GM19328 (cell line): ENCODE measurements around the gene SAMD5.

Source experiments
- ATAC-seq: cut with Tn5 transposase; IDR thresholded peaks from one replicate; pipeline ENCODE4 v1.9.1; 2021; ENCODE audit warnings: mild to moderate bottlenecking, moderate library complexity; ENCODE audit not compliant: unreplicated experiment

The SAMD5 gene

DNA sequence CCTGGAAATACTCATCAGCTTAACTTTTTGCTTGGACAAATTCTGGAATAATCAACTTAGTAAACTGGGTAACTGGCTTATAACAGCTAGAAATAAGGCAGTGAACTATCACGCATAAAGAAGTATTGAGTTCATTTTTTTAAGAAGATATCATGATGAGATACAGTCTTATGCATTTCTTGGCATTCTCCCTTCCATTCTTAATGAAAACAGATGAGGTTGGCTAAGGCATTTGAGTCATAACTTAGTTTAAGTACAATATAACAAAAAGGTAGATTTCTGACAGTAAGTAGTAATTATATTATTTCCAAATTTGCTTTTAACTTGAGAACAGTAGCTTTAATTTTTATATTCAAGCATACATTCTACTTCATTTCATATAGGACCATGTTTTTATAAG, 56.1 kb downstream of the SAMD5 start:
- no peak for ATAC-seq

- no peak for ATAC-seq
These were observed 57.9 kb downstream of the SAMD5 start for GRCh38 chr6:147566244-147566898.

- no peak for ATAC-seq
These were observed 58.8 kb downstream of the SAMD5 start for GRCh38 chr6:147567141-147567805.

DNA sequence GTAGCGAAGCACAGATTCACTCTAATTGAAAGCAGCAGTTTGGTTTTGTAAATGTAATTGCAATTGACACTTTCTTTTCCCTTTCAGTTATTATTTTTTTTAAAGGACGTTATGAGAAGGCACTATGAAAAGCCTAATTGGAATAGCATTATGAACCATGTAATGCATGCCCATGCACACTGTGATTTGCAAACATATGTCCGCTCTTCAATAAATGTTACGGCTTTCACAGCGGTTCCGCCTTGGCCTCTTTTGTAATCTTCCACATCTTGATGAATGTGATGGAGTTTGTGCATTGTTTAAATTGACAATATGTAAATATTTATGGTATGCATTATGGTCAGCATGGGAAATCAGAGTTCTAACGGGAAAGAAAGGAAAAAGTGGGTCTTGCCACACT, 61.3 kb downstream of the SAMD5 start:
- ATAC-seq = no peak

DNA sequence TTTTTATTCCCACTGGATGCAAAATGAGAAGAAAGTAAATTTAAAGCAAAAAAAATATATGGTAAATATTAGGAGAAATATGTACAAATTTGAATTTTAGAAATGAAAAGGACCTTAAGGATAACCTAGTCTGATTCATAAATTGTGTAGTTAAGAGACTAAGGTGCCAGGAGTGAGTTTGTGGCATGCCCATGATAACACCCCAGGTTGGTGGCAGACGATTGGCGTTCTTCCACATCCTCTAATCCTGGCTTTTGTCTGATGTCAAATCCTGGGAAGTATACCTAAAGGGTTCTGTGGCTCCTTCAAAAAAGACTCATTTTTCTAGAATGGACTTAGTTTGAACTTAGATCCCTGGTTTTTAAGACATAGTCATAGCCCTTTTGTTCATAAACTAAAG, 62.2 kb downstream of the SAMD5 start:
- no peak for ATAC-seq

- ATAC-seq = no peak
These were observed 69.0 kb downstream of the SAMD5 start for GRCh38 chr6:147577488-147577887.

GRCh38 chr6:147578159-147578558, 69.7 kb downstream of the SAMD5 start:
- ATAC-seq = no peak

GRCh38 chr6:147578883-147579282, 70.4 kb downstream of the SAMD5 start:
- no peak for ATAC-seq

GRCh38 chr6:147579667-147580066, 71.2 kb downstream of the SAMD5 start:
- no peak for ATAC-seq

DNA sequence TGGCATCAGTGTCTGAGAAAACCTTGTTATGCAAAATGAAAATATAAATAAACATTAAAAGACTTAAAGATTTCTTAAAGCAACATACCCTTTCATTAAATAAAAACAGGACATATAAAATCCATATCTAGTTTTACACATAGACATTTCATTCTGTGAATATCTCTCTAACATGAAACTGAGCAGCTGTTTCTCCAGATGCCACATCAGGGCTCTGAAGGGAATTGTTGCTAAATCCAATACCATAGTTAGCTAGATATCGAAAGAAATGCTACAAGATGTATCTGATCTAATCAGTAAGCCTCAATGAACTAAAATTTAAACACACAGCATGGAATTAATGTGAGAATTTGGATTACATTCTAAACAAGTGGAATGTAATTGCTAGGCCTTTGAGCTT, 74.5 kb downstream of the SAMD5 start:
- no peak for ATAC-seq

- no peak for ATAC-seq
These were observed 76.8 kb downstream of the SAMD5 start for GRCh38 chr6:147585256-147585655.

- ATAC-seq = no peak
These were observed 77.6 kb downstream of the SAMD5 start for GRCh38 chr6:147586044-147586443.

DNA sequence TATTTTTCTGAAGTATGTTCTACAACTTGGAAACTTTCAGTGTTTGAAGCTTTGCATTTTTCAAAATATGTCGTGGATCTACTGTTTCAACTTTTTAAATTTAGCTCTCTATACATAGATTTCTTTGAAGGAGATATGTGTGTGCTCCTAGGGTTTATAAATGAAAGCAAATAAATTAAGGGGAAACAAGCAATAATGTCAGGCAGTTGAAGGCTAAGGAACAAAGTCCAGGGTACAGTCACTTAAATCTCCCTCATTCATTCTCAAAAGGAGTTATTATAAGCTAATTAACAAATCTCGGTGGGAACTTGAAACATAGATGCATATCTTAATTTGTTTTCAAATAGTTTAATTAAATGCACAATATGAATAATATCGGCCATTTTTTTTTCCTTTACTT, 79.4 kb downstream of the SAMD5 start:
- no peak for ATAC-seq

GRCh38 chr6:147588469-147588868, 80.0 kb downstream of the SAMD5 start:
- ATAC-seq = no peak

- no peak for ATAC-seq
These were observed 81.3 kb downstream of the SAMD5 start for GRCh38 chr6:147589739-147590250.

DNA sequence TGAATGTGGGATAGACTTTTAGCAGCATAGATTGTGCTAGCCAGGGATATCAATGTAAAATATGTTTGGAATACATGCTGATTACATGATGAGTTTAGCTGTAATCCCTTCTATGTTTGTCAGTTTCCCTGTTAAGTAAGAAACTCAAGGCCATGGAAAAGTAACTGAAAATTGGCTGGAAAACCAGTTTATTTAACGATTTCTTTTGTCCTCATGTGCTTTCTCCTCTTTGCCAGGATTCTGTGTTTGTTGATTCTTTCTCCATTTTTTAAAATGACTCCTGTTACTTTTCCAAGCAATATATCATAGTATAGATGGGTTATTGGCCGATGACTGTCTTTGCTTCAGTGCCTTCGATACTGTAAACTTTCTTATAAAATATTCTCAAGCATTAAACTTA, 87.5 kb downstream of the SAMD5 start:
- ATAC-seq = no peak

- ATAC-seq = no peak
These were observed 95.0 kb downstream of the SAMD5 start for GRCh38 chr6:147603392-147604081.

DNA sequence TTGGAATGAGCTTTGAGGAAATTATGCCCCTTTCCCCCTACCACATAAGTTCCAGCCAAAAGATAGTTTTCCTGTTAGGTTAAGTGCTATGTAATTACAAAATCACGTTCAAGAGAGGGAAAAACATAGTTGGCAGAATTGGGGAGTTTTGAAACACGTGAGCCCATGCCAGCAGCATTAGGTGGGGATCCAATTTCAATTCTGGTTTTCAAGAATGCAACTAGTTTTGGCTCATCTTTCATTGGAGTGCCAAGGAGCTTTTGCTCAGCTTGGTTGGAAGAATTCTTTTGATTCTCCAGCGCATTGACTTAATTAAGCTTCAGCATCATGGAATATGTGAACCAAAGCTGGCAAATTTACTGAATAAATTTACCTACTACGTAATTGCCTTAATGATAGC, 95.9 kb downstream of the SAMD5 start:
- no peak for ATAC-seq

DNA sequence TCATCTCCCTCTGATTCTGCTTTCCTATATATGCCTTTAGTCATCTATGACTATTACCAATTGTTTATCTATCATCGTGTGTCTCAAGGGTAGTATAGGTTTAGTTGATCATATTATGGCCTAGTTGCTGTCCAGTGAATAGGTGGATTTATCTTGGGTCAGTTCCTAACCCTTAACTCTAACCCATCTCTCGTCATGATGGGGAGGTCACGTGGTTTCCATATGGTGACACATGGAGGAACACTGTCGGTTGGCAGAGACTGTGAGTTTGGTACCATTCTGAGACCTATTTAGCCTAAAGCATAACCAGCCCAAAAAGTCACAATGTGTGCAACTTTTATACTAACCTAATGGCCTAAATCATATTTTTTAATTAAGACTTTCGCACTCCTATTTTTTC, 103.5 kb downstream of the SAMD5 start:
- no peak for ATAC-seq

GRCh38 chr6:147614501-147614900, 106.0 kb downstream of the SAMD5 start:
- no peak for ATAC-seq

DNA sequence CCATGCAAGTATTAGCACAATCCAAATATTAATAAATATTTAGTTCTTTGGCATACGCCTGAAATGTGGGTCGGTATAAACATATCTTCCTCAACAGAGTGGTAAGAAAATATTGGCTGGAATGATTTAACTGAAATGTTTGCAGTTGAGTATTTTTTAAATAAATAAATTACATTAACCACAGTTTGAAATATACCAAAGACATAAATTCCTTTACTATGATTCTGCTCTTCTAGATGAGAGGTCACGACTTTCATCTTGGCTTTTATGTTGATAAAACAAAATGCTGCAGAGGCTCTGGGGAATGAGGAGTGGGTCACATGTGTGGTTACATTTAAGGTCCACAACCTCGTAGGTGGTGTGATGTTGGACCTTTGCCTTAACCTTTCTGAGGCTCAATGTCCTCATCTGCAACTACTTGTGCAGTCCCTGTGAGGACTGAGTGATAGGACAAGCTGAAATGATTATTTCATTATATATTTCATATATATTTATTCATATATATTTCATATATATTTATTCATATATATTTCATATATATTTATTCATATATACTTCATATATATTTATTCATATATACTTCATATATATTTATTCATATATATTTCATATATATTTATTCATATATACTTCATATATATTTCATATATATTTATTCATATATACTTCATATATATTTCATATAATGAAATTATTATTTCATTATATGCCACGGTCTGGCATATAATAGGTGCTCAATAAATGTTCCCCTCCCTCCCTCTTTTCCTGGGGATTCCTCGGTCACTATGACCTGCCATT, 107.4 kb downstream of the SAMD5 start:
- ATAC-seq = no peak
